EH (cell line): ENCODE results near the gene ARHGEF2.
"Not testable (repeated sequence)": the region's sequence is repeated elsewhere in the genome, so short reads cannot be mapped to it uniquely, and the experiment has no call there.

Source experiments
- DNase-seq: peaks from one replicate; pipeline ENCODE4 v3.0.0-alpha.2; 2015; ENCODE audit warnings: low read depth

ARHGEF2 gene

GRCh38 chr1:155942578-155943141 lies 35.7 kb downstream of the ARHGEF2 start:
- DNase-seq = peak; percentile 32

GRCh38 chr1:155941845-155942531 lies 36.4 kb downstream of the ARHGEF2 start:
- DNase-seq = peak; percentile 30

GRCh38 chr1:155940993-155941844 lies 37.1 kb downstream of the ARHGEF2 start, which contains the start of gene RXFP4:
Gene RXFP4 (plus strand): TSS chr1:155941638. CDS start chr1:155941710, 72 bp downstream.
- peak; percentile 55 for DNase-seq

- peak; percentile 87 for DNase-seq
Observed at GRCh38 chr1:155940482-155940992, 37.8 kb downstream of the ARHGEF2 start.

DNA sequence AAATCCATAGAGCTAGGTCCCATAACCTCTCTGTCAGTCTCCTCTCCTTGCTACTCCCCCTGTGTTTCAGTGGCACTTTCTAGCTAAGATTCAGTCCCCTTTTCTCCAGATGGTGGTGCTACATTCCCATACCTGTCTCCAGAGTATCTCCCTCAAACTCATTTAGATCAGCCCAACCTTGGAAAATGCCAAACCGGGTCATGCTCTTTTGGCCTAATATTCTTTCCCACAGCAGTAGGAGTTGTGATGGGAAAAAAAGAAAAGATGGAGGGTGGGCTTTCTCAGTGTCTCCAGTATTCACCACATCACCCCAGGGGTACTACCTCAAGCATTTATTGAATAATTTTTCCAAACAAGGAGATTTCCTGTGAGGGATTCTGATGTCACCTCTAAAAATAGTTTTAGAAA lies 40.1 kb downstream of the ARHGEF2 start:
- DNase-seq = peak; percentile 84

GRCh38 chr1:155934936-155935590 lies 43.3 kb downstream of the ARHGEF2 start:
- DNase-seq = no peak

- peak; percentile 99 for DNase-seq
Observed at GRCh38 chr1:155934097-155934935, 44.0 kb downstream of the ARHGEF2 start, which contains the start of gene KHDC4. Gene KHDC4 (minus strand): TSS chr1:155934413. CDS start chr1:155934373, 40 bp downstream.

GRCh38 chr1:155933591-155934096 lies 44.7 kb downstream of the ARHGEF2 start:
- no peak for DNase-seq

GRCh38 chr1:155932487-155932886 lies 45.9 kb downstream of the ARHGEF2 start:
- peak; percentile 33 for DNase-seq

GRCh38 chr1:155932081-155932480 lies 46.3 kb downstream of the ARHGEF2 start:
- DNase-seq = no peak

- DNase-seq = peak; percentile 44
Observed at GRCh38 chr1:155931332-155932038, 46.9 kb downstream of the ARHGEF2 start.

GRCh38 chr1:155930725-155931124 lies 47.6 kb downstream of the ARHGEF2 start:
- not testable (repeated sequence) for DNase-seq

GRCh38 chr1:155929057-155929456 lies 49.3 kb downstream of the ARHGEF2 start:
- DNase-seq = no peak

- DNase-seq = no peak
Observed at GRCh38 chr1:155925506-155925905, 52.8 kb downstream of the ARHGEF2 start.

GRCh38 chr1:155920717-155921116 lies 57.6 kb downstream of the ARHGEF2 start:
- no peak for DNase-seq

DNA sequence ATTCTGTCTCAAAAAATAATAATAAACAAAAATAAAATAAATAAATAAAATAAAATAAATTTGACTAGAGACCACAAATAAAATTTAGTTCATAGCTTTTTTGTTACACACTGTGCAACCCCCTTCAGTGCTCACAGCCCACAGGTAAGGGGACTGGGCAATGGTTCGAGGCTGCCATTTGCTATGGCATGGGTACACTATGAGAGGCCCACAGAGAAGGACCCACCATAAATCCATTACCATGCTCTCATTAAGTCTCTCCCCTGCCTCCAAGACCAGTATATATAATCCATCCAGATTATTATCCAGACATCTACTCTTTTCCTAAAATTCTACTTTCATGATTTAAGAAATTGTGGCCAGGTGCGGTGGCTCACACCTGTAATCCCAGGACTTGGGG lies 58.5 kb downstream of the ARHGEF2 start:
- DNase-seq = no peak

- no peak for DNase-seq
Observed at GRCh38 chr1:155918660-155919059, 59.7 kb downstream of the ARHGEF2 start.

DNA sequence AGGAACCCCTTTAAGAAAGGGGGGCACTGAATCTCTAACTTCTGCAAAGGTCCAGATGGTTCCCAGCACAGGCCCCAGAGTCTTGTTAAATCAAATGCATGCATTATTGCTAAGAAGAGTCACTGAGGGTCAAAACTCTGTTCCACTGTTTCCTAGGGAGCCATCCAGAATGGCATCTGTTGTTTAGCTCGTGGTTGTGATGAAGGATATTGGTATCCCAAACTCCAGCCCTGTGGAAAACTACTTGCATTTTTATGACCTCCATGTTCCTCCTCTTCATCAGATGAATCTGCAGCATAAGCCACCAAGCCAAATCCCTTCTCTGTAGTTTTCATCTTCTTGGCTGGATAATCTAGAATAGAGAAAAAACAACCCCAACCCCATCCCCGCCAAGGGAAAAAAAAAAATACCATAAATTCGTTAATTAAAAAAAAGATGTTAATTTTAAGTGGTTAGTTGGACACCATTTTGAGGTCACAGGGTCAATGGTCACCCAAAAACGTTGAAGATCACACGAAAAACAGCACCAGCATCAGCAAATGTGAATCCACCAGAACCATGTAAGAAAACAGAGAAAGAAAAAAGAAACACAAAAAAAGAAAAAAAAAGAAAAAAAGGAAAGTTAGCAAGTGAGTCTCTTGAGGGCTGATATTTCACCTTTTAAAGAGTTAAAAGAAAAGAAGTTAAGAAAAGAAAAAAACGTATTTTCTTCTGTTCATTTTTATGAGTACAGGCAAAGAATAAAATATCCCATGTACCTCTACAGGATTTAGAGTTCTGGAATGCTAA lies 64.2 kb downstream of the ARHGEF2 start:
- peak; percentile 87 for DNase-seq

DNA sequence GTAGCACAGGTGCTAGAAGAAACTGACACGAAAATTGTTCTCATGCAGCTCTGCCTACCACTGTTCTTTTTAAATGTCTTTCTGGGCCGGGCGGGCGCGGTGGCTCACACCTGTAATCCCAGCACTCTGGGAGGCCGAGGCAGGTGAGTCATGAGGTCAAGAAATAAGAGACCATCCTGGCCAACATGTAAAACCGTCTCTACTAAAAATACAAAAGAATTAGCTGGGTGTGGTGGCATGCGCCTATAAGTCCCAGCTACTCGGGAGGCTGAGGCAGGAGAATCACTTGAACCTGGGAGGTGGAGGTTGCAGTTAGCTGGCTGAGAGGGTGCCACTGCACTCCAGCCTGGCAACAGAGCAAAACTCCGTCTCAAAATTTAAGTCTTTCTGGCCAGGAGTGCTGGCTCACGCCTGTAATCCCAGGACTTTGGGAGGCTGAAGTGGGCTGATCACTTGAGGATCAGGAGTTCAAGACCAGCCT lies 66.3 kb downstream of the ARHGEF2 start:
- DNase-seq = no peak
